Stimulated activated CD4-positive, alpha-beta T cell treated with anti-CD3 and anti-CD28 coated beads, Interleukin-2, amount 100 ng/mL, for 48 hours (primary cell): ENCODE data around the gene BEX5.
"Not testable (repeated sequence)": the region's sequence is repeated elsewhere in the genome, so short reads cannot be mapped to it uniquely, and the experiment has no call there.

Source experiments
- DNase-seq, 2 donors: peaks; one replicate each; pipeline ENCODE4 v3.0.0-alpha.2; 2020

The BEX5 gene

GRCh38 chrX:102155806-102156179 is at the start of gene BEX5:
Gene BEX5, minus strand, starts transcription at chrX:102155977. Its CDS starts 1,712 bp downstream, at chrX:102154265.
- peak; percentile 19 to 40 for DNase-seq

GRCh38 chrX:102185967-102186720 is 30.4 kb upstream of the BEX5 start:
- no peak for DNase-seq

GRCh38 chrX:102154900-102155805 is 624 bp downstream of the BEX5 start:
- peak; percentile 2 to 18 for DNase-seq

GRCh38 chrX:102154218-102154860 is 1.4 kb downstream of the BEX5 start:
- peak in 1 of 2 donors; percentile 3 for DNase-seq

- not testable (repeated sequence) for DNase-seq
Observed at GRCh38 chrX:102142274-102142673, 13.5 kb downstream of the BEX5 start, which contains the start of gene TCEAL6. Gene TCEAL6, minus strand, starts transcription at chrX:102142481.

GRCh38 chrX:102141631-102142030 is 14.1 kb downstream of the BEX5 start:
- not testable (repeated sequence) for DNase-seq

GRCh38 chrX:102140876-102141275 is 14.9 kb downstream of the BEX5 start:
- not testable (repeated sequence) for DNase-seq

- no peak for DNase-seq
Observed at GRCh38 chrX:102138064-102138463, 17.7 kb downstream of the BEX5 start.

GRCh38 chrX:102129473-102129872 is 26.3 kb downstream of the BEX5 start:
- no peak for DNase-seq

- no peak for DNase-seq
Observed at GRCh38 chrX:102126863-102127262, 28.9 kb downstream of the BEX5 start.

- not testable (repeated sequence) for DNase-seq
Observed at GRCh38 chrX:102126080-102126818, 29.5 kb downstream of the BEX5 start.

GRCh38 chrX:102125436-102125835 is 30.3 kb downstream of the BEX5 start, which contains the start of gene TCEAL2:
Gene TCEAL2, plus strand, starts transcription at chrX:102125679. Its CDS starts 1,152 bp downstream, at chrX:102126831.
- DNase-seq = not testable (repeated sequence)

- DNase-seq = not testable (repeated sequence)
Observed at GRCh38 chrX:102125014-102125413, 30.8 kb downstream of the BEX5 start.

- no peak for DNase-seq
Observed at GRCh38 chrX:102115748-102116147, 40.0 kb downstream of the BEX5 start.

- DNase-seq = no peak
Observed at GRCh38 chrX:102113367-102113766, 42.4 kb downstream of the BEX5 start.
